KMS-11 (cell line): Measurements from ENCODE around the gene SUCLG2.

ENCODE experiments used
- H2AFZ ChIP-seq: fragments of 200-600 bp; sonication (generic); 2 replicates; pipeline ENCODE4 v1.6.1; 2016; ENCODE audit warnings: antibody characterized with exemption, mixed run types, low read depth
- H3K27ac ChIP-seq: fragments of 200-600 bp; sonication (generic); 2 replicates; pipeline ENCODE4 v1.6.1; 2016; ENCODE audit warnings: mild to moderate bottlenecking, mixed run types
- H3K27me3 ChIP-seq: fragments of 200-600 bp; sonication (generic); 2 replicates; pipeline ENCODE4 v1.6.1; 2017; ENCODE audit warnings: mild to moderate bottlenecking, low read depth, mixed run types, moderate library complexity; ENCODE audit not compliant: insufficient read depth
- H3K36me3 ChIP-seq: fragments of 200-600 bp; sonication (generic); 2 replicates; pipeline ENCODE4 v1.6.1; 2017; ENCODE audit warnings: mild to moderate bottlenecking, mixed run types; ENCODE audit not compliant: insufficient read depth
- H3K4me1 ChIP-seq: fragments of 200-600 bp; sonication (generic); 2 replicates; pipeline ENCODE4 v1.6.1; 2016; ENCODE audit warnings: mild to moderate bottlenecking, low read depth, mixed run types; ENCODE audit not compliant: poor library complexity, severe bottlenecking
- H3K4me2 ChIP-seq: fragments of 200-600 bp; sonication (generic); 2 replicates; pipeline ENCODE4 v1.7.0; 2016; ENCODE audit warnings: mild to moderate bottlenecking, mixed run types
- H3K4me3 ChIP-seq: fragments of 200-600 bp; sonication (generic); IDR thresholded peaks from 2 replicates; pipeline ENCODE4 v1.6.1; 2017; ENCODE audit warnings: low read depth, low read length, mixed read lengths; ENCODE audit not compliant: insufficient read depth
- H3K79me2 ChIP-seq: fragments of 200-600 bp; sonication (generic); 2 replicates; pipeline ENCODE4 v1.6.1; 2016; ENCODE audit warnings: low read depth, mixed run types; ENCODE audit not compliant: insufficient read depth
- H3K9ac ChIP-seq: fragments of 200-600 bp; sonication (generic); 2 replicates; pipeline ENCODE4 v1.6.1; 2016; ENCODE audit warnings: mild to moderate bottlenecking, mixed run types
- H4K20me1 ChIP-seq: fragments of 200-600 bp; sonication (generic); 2 replicates; pipeline ENCODE4 v1.6.1; 2016; ENCODE audit warnings: mild to moderate bottlenecking, mixed run types; ENCODE audit not compliant: insufficient read depth
- TF ChIP-seq, protein P1 (sequence below): fragments of 200-600 bp; sonication (generic); conservative IDR thresholded peaks from 2 replicates; pipeline ENCODE4 v1.6.1; 2017; ENCODE audit warnings: low read depth, mild to moderate bottlenecking, antibody characterized with exemption, low read length, moderate library complexity, mixed read lengths

Gene SUCLG2

DNA sequence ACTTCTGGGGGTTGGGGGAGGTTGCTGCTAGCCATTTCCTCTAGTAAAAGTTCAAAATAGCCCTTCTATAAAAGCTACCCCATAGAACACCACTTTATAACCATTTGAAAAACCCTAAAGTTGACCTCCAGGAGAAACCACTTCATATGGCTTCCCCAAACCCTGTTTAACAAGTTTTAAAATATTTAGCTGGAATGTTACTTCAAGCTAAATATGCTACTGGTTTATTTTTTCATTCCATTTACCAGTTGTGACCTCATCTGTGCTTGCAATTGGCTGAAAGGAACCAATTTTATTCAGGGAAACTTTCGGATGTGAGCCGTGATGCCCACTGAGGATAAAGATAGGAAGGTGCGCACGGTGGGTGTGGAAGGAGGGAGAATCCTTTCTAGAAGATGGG lies 221.3 kb downstream of the SUCLG2 start:
- Histone ChIP-seq H3K4me3 (no peak overlapping the region), H3K9ac (no peak overlapping the region), H3K27ac (no peak overlapping the region), H3K36me3 (no peaks in the 10 kb centered on the region), H4K20me1 (no peaks in the 10 kb centered on the region), H2AFZ (no peak overlapping the region), H3K79me2 (no peaks in the 10 kb centered on the region), H3K4me2 (no peak overlapping the region), H3K27me3 (no peaks in the 10 kb centered on the region), H3K4me1 (no peaks in the 10 kb centered on the region)
- TF ChIP-seq, protein P1, sequence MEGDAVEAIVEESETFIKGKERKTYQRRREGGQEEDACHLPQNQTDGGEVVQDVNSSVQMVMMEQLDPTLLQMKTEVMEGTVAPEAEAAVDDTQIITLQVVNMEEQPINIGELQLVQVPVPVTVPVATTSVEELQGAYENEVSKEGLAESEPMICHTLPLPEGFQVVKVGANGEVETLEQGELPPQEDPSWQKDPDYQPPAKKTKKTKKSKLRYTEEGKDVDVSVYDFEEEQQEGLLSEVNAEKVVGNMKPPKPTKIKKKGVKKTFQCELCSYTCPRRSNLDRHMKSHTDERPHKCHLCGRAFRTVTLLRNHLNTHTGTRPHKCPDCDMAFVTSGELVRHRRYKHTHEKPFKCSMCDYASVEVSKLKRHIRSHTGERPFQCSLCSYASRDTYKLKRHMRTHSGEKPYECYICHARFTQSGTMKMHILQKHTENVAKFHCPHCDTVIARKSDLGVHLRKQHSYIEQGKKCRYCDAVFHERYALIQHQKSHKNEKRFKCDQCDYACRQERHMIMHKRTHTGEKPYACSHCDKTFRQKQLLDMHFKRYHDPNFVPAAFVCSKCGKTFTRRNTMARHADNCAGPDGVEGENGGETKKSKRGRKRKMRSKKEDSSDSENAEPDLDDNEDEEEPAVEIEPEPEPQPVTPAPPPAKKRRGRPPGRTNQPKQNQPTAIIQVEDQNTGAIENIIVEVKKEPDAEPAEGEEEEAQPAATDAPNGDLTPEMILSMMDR, result no peak

DNA sequence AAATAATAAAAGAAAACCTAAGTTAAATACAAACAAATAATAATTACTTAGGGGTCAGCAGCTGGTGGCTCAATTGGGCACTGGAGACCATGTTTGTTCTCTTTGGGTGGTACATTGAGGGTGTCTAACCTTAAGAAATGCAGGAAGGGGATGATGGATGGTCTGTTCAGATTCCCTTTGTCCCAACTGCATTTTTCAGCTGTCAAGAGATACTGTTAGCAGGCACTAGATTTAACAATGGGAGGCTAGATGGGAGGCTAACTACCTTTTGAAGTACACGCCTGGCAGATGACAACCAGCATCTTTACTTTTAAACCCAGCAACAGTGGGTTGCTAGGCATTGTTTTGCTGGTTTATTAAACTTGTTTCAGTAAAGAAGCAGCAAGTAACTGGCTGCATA lies 222.5 kb downstream of the SUCLG2 start:
- no peaks in the 10 kb centered on the region for H4K20me1 ChIP-seq
- H3K36me3 ChIP-seq, result no peaks in the 10 kb centered on the region
- H3K79me2 ChIP-seq, result no peaks in the 10 kb centered on the region
- no peaks in the 10 kb centered on the region for H3K27me3 ChIP-seq
- no peak overlapping the region for H2AFZ ChIP-seq
- H3K4me1 ChIP-seq, result no peaks in the 10 kb centered on the region
- no peak overlapping the region for H3K4me2 ChIP-seq
- H3K27ac ChIP-seq, result no peak overlapping the region
- no peak overlapping the region for H3K9ac ChIP-seq
- TF ChIP-seq, protein P1, result no peak
- H3K4me3 ChIP-seq, result no peak overlapping the region

DNA sequence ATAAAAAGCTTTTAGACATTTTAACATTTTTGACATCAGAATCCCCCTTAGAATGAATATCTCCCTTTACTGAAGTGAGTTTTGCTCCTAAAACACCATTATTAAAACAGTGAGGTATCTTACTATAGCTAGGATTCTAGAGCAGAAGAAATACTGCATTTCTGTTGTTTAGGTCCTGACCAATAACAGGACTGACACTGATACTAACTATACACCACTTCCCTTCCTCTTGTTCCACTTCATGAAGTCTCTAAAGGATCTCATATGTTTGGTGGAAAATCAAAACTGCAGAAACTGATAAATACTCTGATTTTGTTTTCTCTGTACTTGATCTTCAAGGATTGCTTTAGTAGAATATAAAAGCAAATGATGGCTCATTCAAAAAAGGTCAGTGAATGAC lies 230.7 kb downstream of the SUCLG2 start:
- no peak overlapping the region for H3K4me2 ChIP-seq
- H3K4me1 ChIP-seq, result no peaks in the 10 kb centered on the region
- H3K27ac ChIP-seq, result no peak overlapping the region
- no peak overlapping the region for H2AFZ ChIP-seq
- no peak overlapping the region for H3K9ac ChIP-seq
- H3K79me2 ChIP-seq, result no peaks in the 10 kb centered on the region
- H3K27me3 ChIP-seq, result no peaks in the 10 kb centered on the region
- H3K4me3 ChIP-seq, result no peak overlapping the region
- no peaks in the 10 kb centered on the region for H4K20me1 ChIP-seq
- TF ChIP-seq, protein P1, result no peak
- H3K36me3 ChIP-seq, result no peaks in the 10 kb centered on the region

DNA sequence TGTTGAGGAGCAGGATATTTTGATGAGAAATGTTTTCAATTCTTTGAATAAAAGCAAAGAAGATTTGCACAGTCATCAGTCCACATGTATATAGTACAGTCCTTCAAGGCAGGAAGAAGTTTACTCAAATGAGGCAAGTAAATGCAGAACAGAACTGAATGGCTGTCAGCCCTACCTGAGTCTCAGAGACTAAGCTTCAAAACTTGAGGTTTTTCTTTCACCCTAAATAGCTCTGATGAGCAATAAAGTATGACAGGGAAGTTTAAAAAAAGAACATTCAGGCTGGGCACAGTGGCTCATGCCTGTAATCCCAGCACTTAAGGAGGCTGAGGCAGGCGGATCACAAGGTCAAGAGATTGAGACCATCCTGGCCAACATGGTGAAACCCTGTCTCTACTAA lies 232.5 kb downstream of the SUCLG2 start:
- no peaks in the 10 kb centered on the region for H3K79me2 ChIP-seq
- no peaks in the 10 kb centered on the region for H3K4me1 ChIP-seq
- H3K27me3 ChIP-seq, result no peaks in the 10 kb centered on the region
- no peaks in the 10 kb centered on the region for H3K36me3 ChIP-seq
- H2AFZ ChIP-seq, result no peak overlapping the region
- H3K27ac ChIP-seq, result no peak overlapping the region
- H3K4me3 ChIP-seq, result no peak overlapping the region
- H4K20me1 ChIP-seq, result no peaks in the 10 kb centered on the region
- TF ChIP-seq, protein P1, result no peak
- no peak overlapping the region for H3K9ac ChIP-seq
- H3K4me2 ChIP-seq, result no peak overlapping the region
